ENCODE results near the gene POTEM. TPM values are rescaled to one million over a fixed set of nuclear protein-coding genes. Genes with fewer than 3 reads are reported as not detected.
"Not testable (repeated sequence)": the region's sequence is repeated elsewhere in the genome, so short reads cannot be mapped to it uniquely, and the experiment has no call there.

POTEM gene
- total RNA-seq, 1 experiment from 2014 or later = not detected

GRCh38 chr14:19011029-19011428 lies 43.8 kb downstream of the POTEM start:
- not testable (repeated sequence) for H3K4me3 ChIP-seq; H3K27ac ChIP-seq; H3K36me3 ChIP-seq; DNase-seq; H3K27me3 ChIP-seq; H3K4me1 ChIP-seq; H3K9me3 ChIP-seq (replicated peaks)

DNA sequence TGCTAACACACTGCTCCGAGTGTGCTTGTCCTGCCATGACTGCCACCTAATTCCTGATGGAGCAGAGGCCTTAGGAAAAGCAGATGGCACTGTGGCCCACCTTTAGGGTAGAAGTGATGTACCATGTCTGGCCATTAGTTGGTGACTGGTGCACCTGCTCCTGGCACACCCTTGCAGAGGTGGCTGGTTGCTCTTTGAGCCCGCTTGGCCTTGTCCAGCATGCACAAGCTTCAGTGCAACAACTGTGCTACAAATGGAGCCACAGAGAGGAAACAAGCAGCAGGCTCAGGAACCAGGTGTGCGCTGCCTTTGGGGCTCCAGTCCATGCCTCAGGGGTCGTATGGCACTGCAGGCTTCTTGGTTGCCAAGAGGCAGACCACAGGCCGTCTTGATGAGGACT lies 44.5 kb downstream of the POTEM start:
- H3K27ac ChIP-seq; H3K9me3 ChIP-seq (replicated peaks); H3K36me3 ChIP-seq; DNase-seq; H3K4me3 ChIP-seq; H3K27me3 ChIP-seq; H3K4me1 ChIP-seq: not testable (repeated sequence)

DNA sequence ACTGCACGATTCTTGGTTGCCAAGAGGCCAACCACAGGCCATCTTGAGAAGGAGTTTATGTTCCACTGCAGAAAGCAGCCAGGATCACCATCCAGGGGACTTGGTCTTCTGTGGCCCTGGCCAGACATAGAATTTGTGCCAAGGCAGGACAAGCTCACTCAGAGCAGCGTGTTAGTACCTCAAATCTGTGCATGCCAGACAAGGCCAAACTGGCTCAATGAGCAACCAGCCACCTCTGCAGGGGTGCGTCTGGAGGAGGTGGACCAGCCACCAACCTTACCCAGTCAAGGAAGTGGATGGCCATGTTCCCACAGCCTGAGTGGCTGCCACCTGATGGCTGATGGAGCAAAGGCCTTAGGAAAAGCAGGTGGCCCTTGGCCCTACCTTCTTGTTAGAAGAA lies 48.0 kb downstream of the POTEM start:
- H3K4me3 ChIP-seq; H3K4me1 ChIP-seq; H3K27me3 ChIP-seq; H3K36me3 ChIP-seq; H3K9me3 ChIP-seq (replicated peaks); DNase-seq; H3K27ac ChIP-seq: not testable (repeated sequence)

- not testable (repeated sequence) for H3K4me3 ChIP-seq; H3K36me3 ChIP-seq; H3K4me1 ChIP-seq; H3K27me3 ChIP-seq; H3K27ac ChIP-seq; H3K9me3 ChIP-seq (replicated peaks); DNase-seq
Observed at GRCh38 chr14:19025080-19025589, 57.9 kb downstream of the POTEM start.

- H3K27ac ChIP-seq; DNase-seq; H3K27me3 ChIP-seq; H3K4me3 ChIP-seq; H3K4me1 ChIP-seq; H3K9me3 ChIP-seq (replicated peaks); H3K36me3 ChIP-seq: not testable (repeated sequence)
Observed at GRCh38 chr14:19026649-19027351, 59.6 kb downstream of the POTEM start.

DNA sequence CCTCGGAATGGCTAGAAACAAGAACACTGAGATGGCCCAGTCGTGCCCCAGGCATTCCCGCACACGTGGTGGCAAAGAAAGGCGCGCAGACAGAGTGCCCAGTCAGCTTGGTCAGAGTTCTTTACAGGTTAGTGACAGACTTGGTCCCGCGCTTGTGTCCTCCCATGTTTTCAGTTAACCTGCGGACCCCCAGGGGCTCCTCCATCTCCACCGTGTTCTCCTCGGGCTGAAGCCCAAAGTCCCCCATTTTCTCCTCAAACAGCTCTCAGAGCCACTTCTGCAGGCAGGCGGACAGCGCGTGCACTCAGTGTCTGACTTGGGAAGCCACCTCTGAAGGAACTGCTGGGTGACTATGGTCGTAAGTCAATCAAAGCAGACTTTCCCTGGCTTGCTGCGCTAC lies 60.7 kb downstream of the POTEM start:
- H3K4me1 ChIP-seq; H3K4me3 ChIP-seq; H3K27ac ChIP-seq; H3K27me3 ChIP-seq; H3K36me3 ChIP-seq; DNase-seq; H3K9me3 ChIP-seq (replicated peaks): not testable (repeated sequence)

- H3K27me3 ChIP-seq; H3K36me3 ChIP-seq; H3K9me3 ChIP-seq (replicated peaks); H3K27ac ChIP-seq; H3K4me1 ChIP-seq; DNase-seq; H3K4me3 ChIP-seq: not testable (repeated sequence)
Observed at GRCh38 chr14:19036811-19037382, 69.7 kb downstream of the POTEM start.

DNA sequence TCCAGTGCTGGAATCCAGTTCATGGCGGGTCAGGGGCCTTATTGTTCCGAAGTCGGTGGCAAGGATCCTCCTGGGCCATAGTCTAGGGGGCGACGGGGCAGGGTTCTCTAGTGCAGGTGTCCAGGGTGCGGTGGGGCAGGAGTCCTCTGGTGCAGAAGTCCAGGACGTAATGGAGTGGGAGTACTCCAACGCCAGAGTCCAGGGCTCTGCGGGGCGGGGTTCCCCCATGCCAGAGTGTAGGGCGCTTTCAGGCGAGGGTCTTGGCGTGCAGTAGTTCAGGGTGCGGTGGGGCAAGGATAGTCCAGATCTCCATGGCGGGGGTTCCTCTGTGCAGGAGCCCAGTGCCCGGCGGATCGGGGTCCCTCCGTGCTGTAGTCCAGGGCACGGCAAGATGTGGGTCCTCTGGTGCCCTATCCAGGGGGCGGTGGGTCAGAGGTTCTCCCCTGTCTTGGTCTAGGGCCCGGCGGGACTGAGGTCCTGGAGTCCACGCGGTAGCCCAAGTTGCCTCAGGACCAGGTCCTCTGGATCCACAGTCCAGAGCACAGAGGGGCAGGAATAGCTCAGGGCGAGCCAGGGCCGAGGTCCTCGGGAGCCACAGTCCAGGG lies 70.9 kb downstream of the POTEM start:
- H3K36me3 ChIP-seq; H3K27me3 ChIP-seq; DNase-seq; H3K4me1 ChIP-seq; H3K27ac ChIP-seq; H3K4me3 ChIP-seq; H3K9me3 ChIP-seq (replicated peaks): not testable (repeated sequence)

DNA sequence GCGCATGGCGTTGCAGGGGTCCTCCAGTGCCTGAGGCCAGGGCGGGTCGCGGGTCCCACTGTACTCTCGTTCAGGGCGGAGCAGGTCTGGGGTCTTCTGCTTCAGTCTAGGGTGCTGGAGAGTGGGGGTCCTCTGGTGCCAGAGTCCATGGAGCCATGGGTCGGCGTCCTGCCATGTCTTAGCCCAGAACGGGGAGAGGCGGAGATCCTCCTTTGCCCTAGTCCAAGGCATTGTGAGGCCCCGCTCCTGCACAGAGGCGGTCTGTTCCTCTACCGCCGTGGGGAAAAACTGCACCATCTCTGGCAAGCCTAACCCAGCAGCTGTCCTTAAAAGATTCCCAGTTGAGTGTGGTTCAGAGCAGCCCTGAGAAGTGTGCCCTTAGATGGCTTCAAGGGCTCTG lies 71.6 kb downstream of the POTEM start:
- not testable (repeated sequence) for H3K4me1 ChIP-seq; H3K27me3 ChIP-seq; H3K27ac ChIP-seq; H3K36me3 ChIP-seq; DNase-seq; H3K9me3 ChIP-seq (replicated peaks); H3K4me3 ChIP-seq

GRCh38 chr14:19043384-19043783 lies 76.2 kb downstream of the POTEM start:
- not testable (repeated sequence) for H3K27ac ChIP-seq; H3K9me3 ChIP-seq (replicated peaks); H3K27me3 ChIP-seq; H3K4me1 ChIP-seq; H3K36me3 ChIP-seq; DNase-seq; H3K4me3 ChIP-seq
